ENCODE measurements around the gene MYH16.
"Not testable (repeated sequence)": the region's sequence is repeated elsewhere in the genome, so short reads cannot be mapped to it uniquely, and the experiment has no call there.

DNA sequence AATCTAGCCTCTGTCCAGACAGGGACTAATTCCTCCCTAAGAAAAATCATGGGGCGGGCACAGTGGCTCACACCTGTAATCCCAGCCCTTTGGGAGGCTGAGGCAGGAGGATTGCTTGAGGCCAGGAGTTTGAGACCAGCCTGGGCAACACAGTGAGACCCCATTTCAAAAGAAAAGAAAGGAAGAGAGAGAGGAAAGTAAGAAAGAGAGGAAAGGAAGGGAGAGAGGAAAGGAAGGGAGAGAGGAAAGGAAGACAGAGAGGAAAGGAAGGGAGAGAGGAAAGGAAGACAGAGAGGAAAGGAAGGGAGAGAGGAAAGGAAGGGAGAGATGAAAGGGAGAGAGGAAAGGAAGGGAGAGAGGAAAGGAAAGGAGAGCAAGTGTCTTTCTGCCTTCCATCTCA, 922 bp downstream of the MYH16 start:
- not testable (repeated sequence) for TF ChIP-seq ZNF565 (CRISPR knock-in tag; conservative IDR thresholded peaks at IDR 0.05; ENCODE audit: low read depth); PATZ1 (CRISPR knock-in tag; IDR thresholded peaks at IDR 0.05; ENCODE audit: borderline replicate concordance); TCF4 (CRISPR knock-in tag; IDR thresholded peaks at IDR 0.05; ENCODE audit: borderline replicate concordance); SNAI2 (CRISPR knock-in tag; IDR thresholded peaks at IDR 0.05); RARB (CRISPR knock-in tag; IDR thresholded peaks at IDR 0.05)
- TF ChIP-seq, protein P1, sequence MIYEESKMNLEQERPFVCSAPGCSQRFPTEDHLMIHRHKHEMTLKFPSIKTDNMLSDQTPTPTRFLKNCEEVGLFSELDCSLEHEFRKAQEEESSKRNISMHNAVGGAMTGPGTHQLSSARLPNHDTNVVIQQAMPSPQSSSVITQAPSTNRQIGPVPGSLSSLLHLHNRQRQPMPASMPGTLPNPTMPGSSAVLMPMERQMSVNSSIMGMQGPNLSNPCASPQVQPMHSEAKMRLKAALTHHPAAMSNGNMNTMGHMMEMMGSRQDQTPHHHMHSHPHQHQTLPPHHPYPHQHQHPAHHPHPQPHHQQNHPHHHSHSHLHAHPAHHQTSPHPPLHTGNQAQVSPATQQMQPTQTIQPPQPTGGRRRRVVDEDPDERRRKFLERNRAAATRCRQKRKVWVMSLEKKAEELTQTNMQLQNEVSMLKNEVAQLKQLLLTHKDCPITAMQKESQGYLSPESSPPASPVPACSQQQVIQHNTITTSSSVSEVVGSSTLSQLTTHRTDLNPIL (CRISPR knock-in tag; IDR thresholded peaks at IDR 0.05; ENCODE audit: low read depth), result not testable (repeated sequence)

All from SK-N-SH treated with all-trans-retinoic acid at 6 μM for 48 hours (cell line).